HG02588 (cell line): ENCODE measurements around the gene STAM.
A peak's percentile ranks its signal among the peaks of the same experiment; 100 is the strongest.

ENCODE experiments used
- ATAC-seq: cut with Tn5 transposase; IDR thresholded peaks from one replicate; pipeline ENCODE4 v1.9.1; 2021; ENCODE audit warnings: mild to moderate bottlenecking, moderate library complexity; ENCODE audit not compliant: unreplicated experiment

Gene STAM

DNA sequence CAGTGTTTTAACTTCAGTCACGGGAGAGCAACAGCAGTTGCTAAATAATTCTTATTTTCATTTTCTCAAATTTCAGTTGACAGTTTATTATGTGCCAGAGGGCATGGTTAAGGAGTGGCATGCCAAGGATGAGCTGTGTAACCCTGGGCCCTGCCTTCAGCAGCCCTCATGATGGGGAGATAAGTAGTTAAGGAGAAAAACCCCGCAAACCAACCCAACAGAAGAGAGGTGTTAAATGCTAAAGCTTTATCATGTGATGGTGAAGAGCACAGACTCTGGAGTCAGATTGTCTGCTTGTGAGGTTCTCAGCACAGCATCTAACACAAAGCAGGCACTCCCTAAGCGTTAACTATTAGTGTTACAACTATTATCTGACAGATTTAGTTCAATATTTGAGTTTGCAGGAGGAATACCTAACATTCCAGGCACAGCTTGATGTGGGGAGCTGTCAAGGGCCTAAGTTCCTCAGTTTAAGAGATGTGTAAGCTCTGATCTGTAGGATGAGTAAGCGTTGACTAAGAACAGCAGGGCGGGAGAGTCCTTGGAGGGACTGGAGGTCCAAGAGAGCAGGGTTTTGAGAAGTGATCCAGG, 29.6 kb downstream of the STAM start:
- no peak for ATAC-seq

DNA sequence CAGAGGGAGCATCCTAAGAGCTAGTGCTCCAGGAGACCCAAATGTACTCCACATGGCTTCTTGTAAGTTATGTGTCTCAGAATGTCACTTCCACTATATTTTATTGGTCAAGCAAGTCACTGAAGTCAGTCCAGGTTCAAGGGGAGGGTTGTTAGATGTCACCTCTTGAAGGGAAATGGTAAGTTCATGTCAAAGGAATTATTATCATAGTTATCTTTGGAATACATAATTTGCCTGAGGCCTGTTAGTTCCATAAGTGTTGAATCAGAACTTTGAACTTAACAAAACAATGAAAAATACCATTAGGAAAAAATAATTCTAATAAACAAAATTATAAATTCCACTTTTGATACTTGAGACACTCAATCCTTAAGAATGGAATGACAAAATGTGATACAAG, 30.6 kb downstream of the STAM start:
- ATAC-seq, result no peak

GRCh38 chr10:17675638-17676037, 31.7 kb downstream of the STAM start:
- ATAC-seq, result no peak

- no peak for ATAC-seq
These were observed 33.0 kb downstream of the STAM start for GRCh38 chr10:17676919-17677318.

GRCh38 chr10:17682236-17682946, 38.4 kb downstream of the STAM start:
- no peak for ATAC-seq

- no peak for ATAC-seq
These were observed 39.6 kb downstream of the STAM start for GRCh38 chr10:17683541-17683940.

GRCh38 chr10:17684537-17684936, 40.6 kb downstream of the STAM start:
- no peak for ATAC-seq

- peak; percentile 80 for ATAC-seq
These were observed 41.4 kb downstream of the STAM start for GRCh38 chr10:17685233-17685840.

GRCh38 chr10:17687117-17687831, 43.3 kb downstream of the STAM start:
- ATAC-seq, result no peak

DNA sequence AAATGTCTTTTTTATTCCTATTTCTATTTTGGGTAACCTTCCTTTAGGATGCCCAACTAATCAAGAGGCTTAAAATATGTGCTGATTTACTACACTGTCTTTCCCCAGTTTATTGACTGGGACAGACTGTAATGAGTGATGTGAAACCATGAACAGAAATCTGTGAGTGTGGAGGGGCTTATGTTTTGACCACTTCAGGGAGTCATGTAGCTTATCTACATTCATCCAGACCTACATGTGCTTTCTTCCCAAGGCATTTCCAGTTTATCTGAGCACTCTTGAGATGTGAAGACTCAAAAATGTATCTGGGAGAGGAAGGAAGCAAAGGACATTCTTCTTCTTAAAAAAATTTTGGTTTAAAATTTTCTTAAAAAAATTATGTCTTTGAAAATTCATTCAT, 45.2 kb downstream of the STAM start:
- ATAC-seq, result no peak

DNA sequence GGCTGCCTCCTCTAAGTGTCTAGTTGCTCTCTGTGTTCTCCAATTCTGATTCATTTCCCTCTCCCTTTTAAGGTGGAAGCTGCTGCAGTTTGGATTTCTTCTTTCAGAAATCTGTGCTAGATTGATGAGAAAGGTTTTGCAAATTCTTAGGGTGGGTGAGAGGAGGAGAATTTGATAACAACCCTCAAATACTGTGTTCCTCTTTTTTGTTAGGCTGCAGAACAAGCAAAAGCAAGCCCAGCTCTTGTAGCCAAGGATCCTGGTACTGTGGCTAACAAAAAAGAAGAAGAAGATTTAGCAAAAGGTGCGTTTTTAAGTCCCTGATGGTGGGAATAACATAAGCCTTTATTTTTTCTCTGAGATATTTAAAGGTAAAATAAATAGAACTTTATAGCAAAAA, 49.1 kb downstream of the STAM start:
- ATAC-seq, result no peak

DNA sequence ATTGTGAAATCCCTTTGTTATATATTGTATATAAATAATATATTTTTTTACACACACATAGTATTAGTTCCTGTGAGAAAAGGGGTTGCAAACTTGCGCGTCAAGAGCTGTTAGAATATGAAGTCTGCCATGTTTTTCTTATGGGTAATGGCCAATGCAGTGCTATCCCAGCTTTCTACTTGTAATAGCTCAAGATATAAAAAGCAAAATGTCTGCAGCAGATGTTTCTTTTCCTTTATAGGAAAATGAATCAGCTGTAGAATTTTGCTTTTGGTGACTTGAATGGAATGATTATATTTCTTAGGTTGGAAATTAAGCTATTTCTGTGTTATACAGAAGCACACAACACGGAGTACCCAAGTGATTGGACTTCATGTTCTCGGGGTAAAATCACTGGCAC, 54.7 kb downstream of the STAM start:
- no peak for ATAC-seq

- no peak for ATAC-seq
These were observed 57.4 kb downstream of the STAM start for GRCh38 chr10:17701301-17701700.

- ATAC-seq, result no peak
These were observed 59.8 kb downstream of the STAM start for GRCh38 chr10:17703706-17704105.

DNA sequence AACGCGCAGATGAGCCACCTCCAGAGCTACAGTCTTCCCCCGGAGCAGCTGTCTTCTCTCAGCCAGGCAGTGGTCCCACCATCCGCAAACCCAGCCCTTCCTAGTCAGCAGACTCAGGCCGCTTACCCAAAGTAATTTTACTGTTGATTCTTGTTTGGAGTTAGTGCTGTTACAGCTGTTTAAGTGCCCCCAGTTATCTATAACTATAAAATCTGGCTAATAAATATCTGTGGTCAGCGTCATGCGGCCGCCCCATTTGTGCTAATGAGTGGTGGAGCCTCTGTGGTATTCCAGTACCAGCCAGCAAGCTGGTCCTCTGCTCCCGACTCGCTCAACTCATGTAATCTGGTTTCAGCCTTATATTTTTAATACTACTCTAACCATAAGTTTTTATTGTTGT, 64.9 kb downstream of the STAM start:
- no peak for ATAC-seq

- no peak for ATAC-seq
These were observed 65.5 kb downstream of the STAM start for GRCh38 chr10:17709492-17709891.

DNA sequence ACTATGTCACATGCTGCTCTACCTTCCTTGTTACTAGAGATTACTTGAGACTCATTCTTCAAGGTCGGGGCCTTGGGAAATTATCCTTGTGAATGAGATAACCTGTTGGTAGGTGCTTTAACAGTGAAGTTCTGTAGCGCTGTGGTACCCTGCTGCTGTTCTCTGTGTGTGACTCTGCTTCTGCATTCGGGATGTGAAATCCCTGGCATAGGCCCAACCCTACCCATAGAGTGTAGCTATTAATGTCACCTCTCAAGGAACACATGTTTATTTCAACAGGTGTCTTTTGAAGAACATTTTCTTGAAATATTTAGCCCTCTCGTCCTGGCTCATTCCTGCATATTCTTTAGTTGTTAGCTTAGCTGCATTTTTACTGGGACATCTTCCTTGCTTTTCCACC, 66.2 kb downstream of the STAM start:
- no peak for ATAC-seq

DNA sequence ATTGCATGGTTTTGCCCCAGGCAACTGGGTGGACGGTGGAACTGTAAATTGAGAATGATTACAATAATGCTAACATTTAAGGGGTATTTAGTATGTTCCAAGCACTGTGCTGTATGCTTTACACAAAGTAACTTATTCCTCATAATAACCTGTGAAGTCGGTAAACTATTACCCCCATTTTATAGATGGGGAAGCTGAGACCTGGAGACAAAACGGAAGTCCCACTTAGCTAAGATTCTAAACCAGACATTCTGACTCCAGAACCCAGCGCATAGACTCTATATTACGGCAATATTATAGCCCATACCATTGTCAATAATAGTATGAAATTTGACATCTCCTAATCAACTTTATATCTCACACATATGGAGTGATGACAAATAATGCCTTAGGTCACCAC, 68.1 kb downstream of the STAM start:
- no peak for ATAC-seq

- no peak for ATAC-seq
These were observed 68.9 kb downstream of the STAM start for GRCh38 chr10:17712717-17713471.

DNA sequence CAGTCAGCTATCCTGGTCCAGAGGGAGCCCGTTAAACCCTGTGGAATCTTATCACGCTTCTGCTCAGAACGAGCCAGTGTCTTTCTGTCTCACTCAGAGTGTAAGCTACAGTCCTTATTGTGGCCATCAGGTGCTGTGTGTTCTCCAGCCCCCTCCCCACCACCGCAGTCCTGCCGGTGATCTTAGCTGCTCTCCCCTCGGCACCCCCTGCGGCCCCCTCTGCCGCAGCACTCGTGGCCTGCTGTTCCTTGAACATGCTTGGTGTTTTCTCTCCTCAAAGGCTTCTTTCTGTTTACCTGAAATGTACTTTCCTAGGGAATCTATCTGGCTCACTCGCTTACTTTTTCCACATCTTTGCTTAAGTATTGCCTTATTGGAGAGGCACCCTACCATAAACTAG, 69.8 kb downstream of the STAM start:
- no peak for ATAC-seq

DNA sequence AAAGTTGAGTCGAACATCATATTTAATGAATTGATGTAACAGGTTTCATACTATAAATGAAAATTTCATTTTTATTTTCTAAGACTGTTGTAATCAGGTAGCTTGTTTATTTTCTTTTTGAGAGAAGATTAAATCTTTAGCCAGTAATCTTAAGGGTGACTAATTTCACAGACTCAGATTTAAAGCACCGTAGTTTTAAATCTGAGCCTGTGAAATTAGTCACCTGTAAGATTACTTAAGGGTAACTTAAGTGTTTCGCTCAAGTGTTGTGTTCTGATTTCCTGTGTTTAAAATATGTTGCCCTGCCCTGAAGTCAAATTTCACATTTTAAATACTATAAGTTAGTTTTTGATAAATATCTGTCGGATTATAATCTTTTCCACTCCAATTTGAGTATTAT, 72.2 kb downstream of the STAM start:
- ATAC-seq, result no peak
